Measurements from ENCODE around the gene WDR7.

DNA sequence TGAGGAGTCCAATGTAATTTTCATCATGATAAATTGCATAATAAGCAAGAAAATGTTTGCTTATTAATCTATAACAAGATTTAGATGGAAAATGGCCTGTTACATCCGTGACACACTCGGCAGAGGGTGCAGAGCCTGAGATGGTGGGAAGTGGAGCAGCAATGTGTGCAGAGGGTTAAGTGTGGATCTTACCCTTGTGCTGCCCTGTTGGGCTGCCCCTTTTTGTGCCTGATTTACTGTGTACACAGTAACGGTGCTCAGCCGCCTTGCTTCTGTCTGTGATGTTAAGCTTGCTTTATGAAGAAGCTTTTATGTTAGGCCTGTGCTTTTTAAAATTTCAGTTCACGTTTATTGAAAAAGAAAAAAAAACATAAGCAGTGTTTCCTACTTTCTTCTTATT, 275.6 kb downstream of the WDR7 start:
- TF ChIP-seq POLR2A (IDR thresholded peaks at IDR 0.05) (no peak), POLR2AphosphoS5 (IDR thresholded peaks at IDR 0.05) (no peak)
- TF ChIP-seq, protein P1, sequence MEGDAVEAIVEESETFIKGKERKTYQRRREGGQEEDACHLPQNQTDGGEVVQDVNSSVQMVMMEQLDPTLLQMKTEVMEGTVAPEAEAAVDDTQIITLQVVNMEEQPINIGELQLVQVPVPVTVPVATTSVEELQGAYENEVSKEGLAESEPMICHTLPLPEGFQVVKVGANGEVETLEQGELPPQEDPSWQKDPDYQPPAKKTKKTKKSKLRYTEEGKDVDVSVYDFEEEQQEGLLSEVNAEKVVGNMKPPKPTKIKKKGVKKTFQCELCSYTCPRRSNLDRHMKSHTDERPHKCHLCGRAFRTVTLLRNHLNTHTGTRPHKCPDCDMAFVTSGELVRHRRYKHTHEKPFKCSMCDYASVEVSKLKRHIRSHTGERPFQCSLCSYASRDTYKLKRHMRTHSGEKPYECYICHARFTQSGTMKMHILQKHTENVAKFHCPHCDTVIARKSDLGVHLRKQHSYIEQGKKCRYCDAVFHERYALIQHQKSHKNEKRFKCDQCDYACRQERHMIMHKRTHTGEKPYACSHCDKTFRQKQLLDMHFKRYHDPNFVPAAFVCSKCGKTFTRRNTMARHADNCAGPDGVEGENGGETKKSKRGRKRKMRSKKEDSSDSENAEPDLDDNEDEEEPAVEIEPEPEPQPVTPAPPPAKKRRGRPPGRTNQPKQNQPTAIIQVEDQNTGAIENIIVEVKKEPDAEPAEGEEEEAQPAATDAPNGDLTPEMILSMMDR (IDR thresholded peaks at IDR 0.05) = no peak

All from prostate gland (tissue), 2 donors.